Endothelial cell of umbilical vein (primary cell): ENCODE measurements around the gene PTTG1IP. TPM values are rescaled to one million over a fixed set of nuclear protein-coding genes. Genes with fewer than 3 reads are reported as not detected.

Experiments used
- BruUV-seq: library from RNA; stranded (reverse); fragments of 400-500 nt; replicated peaks from 2 replicates; lab custom pipeline; 2021; lab: Mats Ljungman, UMichigan
- CTCF ChIA-PET: fragments of 300-600, 350-600 bp; sonication (Branson Sonifier 250); formaldehyde crosslinking; loops from one replicate; lab custom pipeline; 2021; ENCODE audit warnings: antibody characterized with exemption, inconsistent platforms; lab: Charles Lee
- POLR2A ChIA-PET: fragments of 300-600, 350-600 bp; sonication (Branson Sonifier 250); formaldehyde crosslinking; loops from one replicate; lab custom pipeline; 2021; ENCODE audit warnings: antibody characterized with exemption, inconsistent platforms; lab: Charles Lee
- DNase-seq: peaks from one replicate; pipeline ENCODE4 v3.0.0-alpha.2; 2011; ENCODE audit warnings: low read depth, low spot score
- FAIRE-seq: peaks from 2 replicates; lab custom pipeline; 2011; peaks lifted over from hg19 to GRCh38; lab: Jason Lieb, UNC
- H2AFZ ChIP-seq: 2 replicates; pipeline ENCODE4 v1.6.0; 2012; ENCODE audit warnings: low read depth, low read length, control low read depth, inconsistent platforms
- H3K27ac ChIP-seq: 2 replicates; pipeline ENCODE4 v1.5.1; 2011; ENCODE audit warnings: low read depth, mild to moderate bottlenecking, control low read depth, low read length, moderate library complexity; ENCODE audit not compliant: insufficient read depth
- H3K27me3 ChIP-seq, 2 experiments: 2 replicates each; pipeline versions ENCODE4 v1.6.0 to v1.6.1; 2011; ENCODE audit warnings: low read length in 2 of 2, mixed read lengths in 1 of 2; ENCODE audit not compliant: control insufficient read depth in 2 of 2, insufficient read depth in 2 of 2
- H3K36me3 ChIP-seq, 2 experiments: 2 replicates in 1 of 2; 3 replicates in 1 of 2; pipeline ENCODE4 v1.5.1; 2011; ENCODE audit warnings: low read length in 2 of 2, mild to moderate bottlenecking in 1 of 2, moderate library complexity in 1 of 2; ENCODE audit not compliant: control insufficient read depth in 2 of 2, insufficient read depth in 2 of 2; ENCODE audit errors: extremely low read depth in 1 of 2
- H3K4me1 ChIP-seq: 3 replicates; pipeline ENCODE4 v1.5.1; 2011; ENCODE audit warnings: mild to moderate bottlenecking, low read length; ENCODE audit not compliant: control insufficient read depth, insufficient read depth; ENCODE audit errors: extremely low read depth
- H3K4me2 ChIP-seq: 2 replicates; pipeline ENCODE4 v1.6.1; 2011; ENCODE audit warnings: low read length, control low read depth, mixed read lengths; ENCODE audit not compliant: insufficient read depth
- H3K4me3 ChIP-seq, 3 experiments: fragments of 200-600 bp in 1 of 3; sonication (generic), shearing (Covaris generic) in 1 of 3; replicated peaks in 1 of 3; 2 replicates each; pipeline ENCODE4 v1.5.1; 2011 to 2016; ENCODE audit warnings: control low read depth in 3 of 3, low read length in 3 of 3, mild to moderate bottlenecking in 2 of 3, inconsistent platforms in 1 of 3, low read depth in 1 of 3, moderate library complexity in 1 of 3; ENCODE audit not compliant: insufficient read depth in 1 of 3
- H3K79me2 ChIP-seq: 2 replicates; pipeline ENCODE4 v1.6.0; 2012; ENCODE audit warnings: low read length, inconsistent platforms; ENCODE audit not compliant: control insufficient read depth, insufficient read depth
- H3K9ac ChIP-seq: replicated peaks from 2 replicates; pipeline ENCODE3; 2011; ENCODE audit warnings: low read length, control low read depth; ENCODE audit not compliant: insufficient read depth; ENCODE audit errors: extremely low read depth
- H3K9me1 ChIP-seq: replicated peaks from 3 replicates; pipeline ENCODE4 v1.6.0; 2011; ENCODE audit warnings: mild to moderate bottlenecking, low read length; ENCODE audit not compliant: control insufficient read depth, insufficient read depth; ENCODE audit errors: extremely low read depth
- H3K9me3 ChIP-seq: replicated peaks from 2 replicates; pipeline ENCODE4 v1.5.1; 2012; ENCODE audit warnings: low read length, inconsistent platforms; ENCODE audit not compliant: control insufficient read depth, insufficient read depth
- H4K20me1 ChIP-seq: replicated peaks from 2 replicates; pipeline ENCODE3; 2011; ENCODE audit warnings: mild to moderate bottlenecking, low read length; ENCODE audit not compliant: control insufficient read depth, insufficient read depth; ENCODE audit errors: extremely low read depth
- CTCF ChIP-seq, 2 donors: IDR thresholded peaks; 1 replicate in 1 of 2; 2 replicates in 1 of 2; pipeline ENCODE4 v1.5.1; 2011; ENCODE audit warnings: low read length in 2 of 2, mild to moderate bottlenecking in 2 of 2, moderate library complexity in 2 of 2, control low read depth in 1 of 2, inconsistent platforms in 1 of 2, low read depth in 1 of 2; ENCODE audit not compliant: insufficient read depth in 1 of 2; ENCODE audit errors: extremely low read depth in 1 of 2
- EZH2 ChIP-seq: IDR thresholded peaks from 2 replicates; pipeline ENCODE4 v1.6.1; 2012; ENCODE audit warnings: borderline replicate concordance, low read depth, mild to moderate bottlenecking, moderate library complexity, low read length, inconsistent platforms; ENCODE audit not compliant: severe bottlenecking
- FOS ChIP-seq: IDR thresholded peaks from 2 replicates; pipeline ENCODE4 v1.6.1; 2011; ENCODE audit warnings: mild to moderate bottlenecking, low read length, moderate library complexity, borderline replicate concordance; ENCODE audit not compliant: insufficient read depth
- GATA2 ChIP-seq: IDR thresholded peaks from 2 replicates; pipeline ENCODE4 v1.7.0; 2011; ENCODE audit warnings: low read depth, mild to moderate bottlenecking, moderate library complexity, mixed read lengths, low read length; ENCODE audit not compliant: insufficient read length, insufficient read depth
- JUN ChIP-seq: IDR thresholded peaks from 2 replicates; pipeline ENCODE4 v1.6.1; 2011; ENCODE audit warnings: borderline replicate concordance, low read depth; ENCODE audit not compliant: insufficient read length, insufficient read depth
- MAX ChIP-seq: IDR thresholded peaks from 2 replicates; pipeline ENCODE4 v1.6.1; 2011; ENCODE audit not compliant: insufficient read depth, insufficient read length
- MYC ChIP-seq: IDR thresholded peaks from one replicate; pipeline ENCODE4 v1.6.1; 2011; ENCODE audit warnings: mild to moderate bottlenecking, low read depth, low read length
- POLR2A ChIP-seq: IDR thresholded peaks from 2 replicates; pipeline ENCODE4 v1.6.1; 2012; ENCODE audit warnings: low read depth, mild to moderate bottlenecking, control low read depth, low read length
- POLR2AphosphoS5 ChIP-seq: IDR thresholded peaks from 2 replicates; pipeline ENCODE4 v1.6.1; 2012; ENCODE audit warnings: low read depth, mild to moderate bottlenecking, control low read depth, low read length, moderate library complexity; ENCODE audit not compliant: insufficient read depth
- dilution Hi-C: fragments of 300-500 bp; cut with MboI; formaldehyde crosslinking; loops from one replicate; pipeline ENCODE4 v1.15.0; 2019; ENCODE audit warnings: low sequenced_read_pairs; ENCODE audit not compliant: extremely low pct_ligation_motif_present
- intact Hi-C: fragments of 100-400 bp; cut with micrococcal nuclease; formaldehyde crosslinking; loops from one replicate; pipeline ENCODE4 v1.10.0; 2022
- polyA plus RNA-seq, 4 experiments: library from polyadenylated mRNA; depleted of rRNA in 3 of 4; stranded (reverse) in 3 of 4; unstranded in 1 of 4; fragments of >200 nt; gene quantifications; 2 replicates each; pipeline versions ENCODE4 v1.2.1 to v1.2.3, GENCODE V29; 2011 to 2012; ENCODE audit warnings: missing spikeins in 1 of 4
- total RNA-seq: library from RNA; stranded (reverse); gene quantifications from 2 replicates; pipeline ENCODE4 v1.2.3, GENCODE V29; 2021

PTTG1IP gene
- total and polyA plus RNA-seq, 2 donors (not counting 3 experiments of a cell fraction or from before 2014, with no cell fraction given): 342 to 415 TPM

- TF ChIP-seq EZH2 (no peak), FOS (no peak), GATA2 (no peak), POLR2AphosphoS5 (no peak), MYC (no peak), POLR2A (no peak), MAX (no peak), JUN (no peak), CTCF (IDR thresholded peaks at IDR 0.05; ENCODE audit: extremely low read depth in 1 of 2, insufficient read depth in 1 of 2, low read depth in 1 of 2, low read length in 2 of 2) (no peak)
- ChIA-PET CTCF (no interaction called here), POLR2A (no interaction called here)
- Histone ChIP-seq H3K9me3 (no peaks in the 10 kb centered on the region), H2AFZ (no peak overlapping the region), H3K9ac (no peak overlapping the region), H3K4me2 (no peak overlapping the region), H3K9me1 (no peaks in the 10 kb centered on the region), H4K20me1 (no peaks in the 10 kb centered on the region), H3K27ac (no peak overlapping the region), H3K79me2 (no peaks in the 10 kb centered on the region), H3K36me3 (no peaks in the 10 kb centered on the region), H3K4me1 (peaks cover 1% of the 10 kb centered on the region), H3K4me3 (no peak overlapping the region), H3K27me3 (peaks cover 2 to 4% of the 10 kb centered on the region in 2 experiments)
- no TSS peak for BruUV-seq
- dilution Hi-C loops: no loop called here
- intact Hi-C loops: no loop called here
- DNase-seq (no peak), FAIRE-seq (no peak)
These were observed 32.7 kb downstream of the PTTG1IP start for GRCh38 chr21:44840771-44841170.
